Large intestine (tissue), 3 donors: Measurements from ENCODE around the gene TMEM115. TPM values are rescaled to one million over a fixed set of nuclear protein-coding genes. Genes with fewer than 3 reads are reported as not detected.

Experiments used
- DNase-seq, 2 donors: peaks; one replicate each; pipeline versions ENCODE4 v3.0.0 to v3.0.0-alpha.2; 2013
- H3K27ac ChIP-seq: one replicate; pipeline ENCODE4 v1.5.1; 2013; ENCODE audit warnings: low read length
- H3K27me3 ChIP-seq: 2 replicates; pipeline ENCODE4 v1.6.1; 2013; ENCODE audit warnings: low read length; ENCODE audit not compliant: control insufficient read depth, insufficient read depth
- H3K36me3 ChIP-seq: 2 replicates; pipeline ENCODE4 v1.6.1; 2013; ENCODE audit warnings: low read length; ENCODE audit not compliant: control insufficient read depth, insufficient read depth
- H3K4me1 ChIP-seq: one replicate; pipeline ENCODE4 v1.6.1; 2013; ENCODE audit warnings: low read length; ENCODE audit not compliant: control insufficient read depth, insufficient read depth
- H3K4me3 ChIP-seq: one replicate; pipeline ENCODE4 v1.5.1; 2013; ENCODE audit warnings: low read length
- H3K9me3 ChIP-seq: one replicate; pipeline ENCODE4 v1.6.1; 2013; ENCODE audit warnings: mild to moderate bottlenecking, low read depth, low read length, moderate library complexity; ENCODE audit not compliant: control insufficient read depth
- WGBS: methylation state at CpG from one replicate; pipeline ENCODE4 v1.1.5; 2013; ENCODE audit warnings: low lambda C conversion rate; ENCODE audit not compliant: insufficient coverage; 5-methylcytosine and 5-hydroxymethylcytosine counted together
- polyA plus RNA-seq: library from polyadenylated mRNA; unstranded; fragments of 120-200 nt; gene quantifications from one replicate; pipeline ENCODE4 v1.2.1, GENCODE V29; 2013

The TMEM115 gene
- polyA plus RNA-seq, 1 donor = 44.2 TPM

- no CpG with 5 or more reads among the region's 17 CpGs for whole genome bisulfite sequencing
- Histone ChIP-seq H3K27ac (no peak overlapping the region), H3K4me1 (no peaks in the 10 kb centered on the region), H3K36me3 (no peaks in the 10 kb centered on the region), H3K4me3 (no peak overlapping the region), H3K9me3 (no peaks in the 10 kb centered on the region), H3K27me3 (peaks cover 4% of the 10 kb centered on the region)
- DNase-seq = no peak
Measured at GRCh38 chr3:50378757-50379156, 19.4 kb upstream of the TMEM115 start.

- Histone ChIP-seq H3K4me1 (no peaks in the 10 kb centered on the region), H3K4me3 (no peak overlapping the region), H3K27me3 (peaks cover 4% of the 10 kb centered on the region), H3K36me3 (no peaks in the 10 kb centered on the region), H3K27ac (no peak overlapping the region), H3K9me3 (no peaks in the 10 kb centered on the region)
- WGBS = no CpG with 5 or more reads among the region's 6 CpGs
- no peak for DNase-seq
Measured at GRCh38 chr3:50378024-50378423, 18.7 kb upstream of the TMEM115 start.

- Histone ChIP-seq H3K4me3 (no peak overlapping the region), H3K27ac (no peak overlapping the region), H3K36me3 (no peaks in the 10 kb centered on the region), H3K27me3 (peaks cover 4% of the 10 kb centered on the region), H3K4me1 (peaks cover 8% of the 10 kb centered on the region), H3K9me3 (no peaks in the 10 kb centered on the region)
- DNase-seq = no peak
- no CpG with 5 or more reads among the region's 7 CpGs for WGBS
Measured at GRCh38 chr3:50375258-50375931, 16.1 kb upstream of the TMEM115 start.

- no CpG with 5 or more reads among the region's 22 CpGs for WGBS
- H3K4me3 ChIP-seq = no peak overlapping the region
- no peak for DNase-seq
- H3K4me1 ChIP-seq = peaks cover 8% of the 10 kb centered on the region
- H3K27ac ChIP-seq = no peak overlapping the region
- H3K9me3 ChIP-seq = no peaks in the 10 kb centered on the region
- peaks cover 4% of the 10 kb centered on the region for H3K27me3 ChIP-seq
- no peaks in the 10 kb centered on the region for H3K36me3 ChIP-seq
Measured at GRCh38 chr3:50374363-50375257, 15.3 kb upstream of the TMEM115 start.

GRCh38 chr3:50373146-50374051 lies 14.1 kb upstream of the TMEM115 start:
- Histone ChIP-seq H3K36me3 (no peaks in the 10 kb centered on the region), H3K27ac (no peak overlapping the region), H3K4me1 (peaks cover 8% of the 10 kb centered on the region), H3K27me3 (peaks cover 4% of the 10 kb centered on the region), H3K4me3 (no peak overlapping the region), H3K9me3 (no peaks in the 10 kb centered on the region)
- no peak for DNase-seq
- 91% methylated on average over 1 of the region's 12 CpGs for WGBS

GRCh38 chr3:50372349-50372748 lies 13.0 kb upstream of the TMEM115 start:
- no peak overlapping the region for H3K27ac ChIP-seq
- no peak overlapping the region for H3K4me3 ChIP-seq
- H3K36me3 ChIP-seq = no peaks in the 10 kb centered on the region
- H3K4me1 ChIP-seq = peaks cover 8% of the 10 kb centered on the region
- H3K9me3 ChIP-seq = no peaks in the 10 kb centered on the region
- WGBS = no CpG with 5 or more reads among the region's 8 CpGs
- peak; percentile 68 to 83 for DNase-seq
- H3K27me3 ChIP-seq = peaks cover 4% of the 10 kb centered on the region

GRCh38 chr3:50371133-50371685 lies 11.9 kb upstream of the TMEM115 start:
- DNase-seq = no peak
- no CpG with 5 or more reads among the region's 3 CpGs for WGBS
- Histone ChIP-seq H3K4me3 (no peak overlapping the region), H3K36me3 (no peaks in the 10 kb centered on the region), H3K4me1 (peaks cover 8% of the 10 kb centered on the region), H3K27ac (no peak overlapping the region), H3K27me3 (peaks cover 4% of the 10 kb centered on the region), H3K9me3 (no peaks in the 10 kb centered on the region)

GRCh38 chr3:50370594-50370993 lies 11.3 kb upstream of the TMEM115 start:
- peaks cover 4% of the 10 kb centered on the region for H3K27me3 ChIP-seq
- H3K4me1 ChIP-seq = peaks cover 10% of the 10 kb centered on the region
- no peaks in the 10 kb centered on the region for H3K9me3 ChIP-seq
- 100% methylated on average over 1 of the region's 14 CpGs for WGBS
- H3K27ac ChIP-seq = no peak overlapping the region
- H3K4me3 ChIP-seq = no peak overlapping the region
- H3K36me3 ChIP-seq = no peaks in the 10 kb centered on the region
- no peak for DNase-seq

GRCh38 chr3:50369012-50369670 lies 9.8 kb upstream of the TMEM115 start:
- Histone ChIP-seq H3K4me1 (peaks cover 19% of the 10 kb centered on the region), H3K4me3 (no peak overlapping the region), H3K27ac (no peak overlapping the region), H3K36me3 (no peaks in the 10 kb centered on the region), H3K9me3 (no peaks in the 10 kb centered on the region), H3K27me3 (no peaks in the 10 kb centered on the region)
- DNase-seq = no peak
- no CpG with 5 or more reads among the region's 9 CpGs for WGBS
